GM12878 (cell line): ENCODE results near the gene GPBAR1. TPM values are rescaled to one million over a fixed set of nuclear protein-coding genes. Genes with fewer than 3 reads are reported as not detected.

Source experiments
- ATAC-seq: fragments of 200-7000 bp; cut with Tn5 transposase; 3 replicates; pipeline ENCODE4 v1.9.1; 2020; ENCODE audit warnings: mild to moderate bottlenecking, moderate library complexity
- BruUV-seq: library from RNA; stranded (reverse); fragments of 400-500 nt; replicated peaks from 2 replicates; lab custom pipeline; 2021; lab: Mats Ljungman, UMichigan
- CTCF ChIA-PET: fragments of 300-600 bp; sonication (Branson Sonifier 250); formaldehyde crosslinking; extraction: SDS; loops from one replicate; lab custom pipeline; 2021; ENCODE audit warnings: inconsistent platforms; lab: Yijun Ruan, JAX
- POLR2A ChIA-PET: fragments of 350-600 bp; formaldehyde crosslinking; extraction: SDS; loops from one replicate; lab custom pipeline; 2021; ENCODE audit warnings: inconsistent platforms; lab: Charles Lee
- RAD21 ChIA-PET: fragments of 300-600 bp; sonication (Branson Sonifier 250); formaldehyde crosslinking; loops from one replicate; lab custom pipeline; 2023; ENCODE audit warnings: antibody characterized with exemption; ENCODE audit not compliant: unreplicated experiment; lab: Charles Lee
- SMC1A ChIA-PET: fragments of 300-600 bp; sonication (Branson Sonifier 250); formaldehyde crosslinking; loops from one replicate; lab custom pipeline; 2023; ENCODE audit not compliant: unreplicated experiment, uncharacterized antibody; lab: Charles Lee
- DNase-seq: peaks from one replicate; pipeline ENCODE4 v3.0.0-alpha.2; 2011; ENCODE audit warnings: low read depth, low spot score
- FAIRE-seq: peaks from 3 replicates; lab custom pipeline; 2011; peaks lifted over from hg19 to GRCh38; lab: Jason Lieb, UNC
- H2AFZ ChIP-seq: 2 replicates; pipeline ENCODE4 v1.6.0; 2011; ENCODE audit warnings: low read depth, low read length, control low read depth; ENCODE audit not compliant: control insufficient read depth
- H3K27ac ChIP-seq: 2 replicates; pipeline ENCODE4 v1.5.1; 2011; ENCODE audit warnings: control low read depth; ENCODE audit not compliant: control insufficient read depth, insufficient read depth
- H3K27me3 ChIP-seq, 2 experiments: replicated peaks in 1 of 2; 2 replicates each; pipeline versions ENCODE4 v1.6.0 to v1.6.1; 2011; ENCODE audit warnings: low read length in 1 of 2; ENCODE audit not compliant: control insufficient read depth in 2 of 2, insufficient read depth in 2 of 2
- H3K36me3 ChIP-seq, 2 experiments: 2 replicates each; pipeline ENCODE4 v1.5.1; 2011; ENCODE audit warnings: low read length in 1 of 2; ENCODE audit not compliant: control insufficient read depth in 2 of 2, insufficient read depth in 2 of 2
- H3K4me1 ChIP-seq: 2 replicates; pipeline ENCODE4 v1.6.1; 2011; ENCODE audit warnings: mild to moderate bottlenecking, low read length, moderate library complexity, mixed read lengths; ENCODE audit not compliant: control insufficient read depth, insufficient read depth
- H3K4me2 ChIP-seq: 2 replicates; pipeline ENCODE4 v1.6.0; 2011; ENCODE audit warnings: control low read depth; ENCODE audit not compliant: control insufficient read depth, insufficient read depth
- H3K4me3 ChIP-seq: fragments of 200-600 bp; sonication (generic); 2 replicates; pipeline ENCODE4 v1.5.1; 2016
- H3K79me2 ChIP-seq: 2 replicates; pipeline ENCODE4 v1.6.0; 2011; ENCODE audit warnings: low read length; ENCODE audit not compliant: control insufficient read depth, insufficient read depth
- H3K9ac ChIP-seq: 2 replicates; pipeline ENCODE4 v1.8.0; 2011; ENCODE audit warnings: low read length, control low read depth, mixed read lengths; ENCODE audit not compliant: control insufficient read depth, insufficient read depth
- H3K9me3 ChIP-seq: replicated peaks from 3 replicates; pipeline ENCODE4 v1.5.1; 2011; ENCODE audit warnings: mild to moderate bottlenecking, low read length; ENCODE audit not compliant: control insufficient read depth, insufficient read depth
- H4K20me1 ChIP-seq: 2 replicates; pipeline ENCODE4 v1.6.0; 2011; ENCODE audit not compliant: control insufficient read depth, insufficient read depth
- ASH2L ChIP-seq: fragments of 300-600, 200-600 bp; sonication (generic); IDR thresholded peaks from 2 replicates; pipeline ENCODE4 v1.6.1; 2017; ENCODE audit warnings: low read depth, mild to moderate bottlenecking, borderline replicate concordance
- E2F8 ChIP-seq: fragments of 450-650 bp; IDR thresholded peaks from 2 replicates; pipeline ENCODE4 v1.6.1; 2018; ENCODE audit warnings: mild to moderate bottlenecking, low read depth, moderate library complexity; ENCODE audit not compliant: partially characterized antibody
- EZH2 ChIP-seq: IDR thresholded peaks from 2 replicates; pipeline ENCODE4 v1.6.1; 2012; ENCODE audit warnings: low read depth, mild to moderate bottlenecking, control low read depth, inconsistent platforms, low read length, borderline replicate concordance; ENCODE audit not compliant: control insufficient read depth
- MXI1 ChIP-seq: fragments of 150-350 bp; IDR thresholded peaks from 2 replicates; pipeline ENCODE4 v1.6.1; 2011; ENCODE audit warnings: low read depth, mild to moderate bottlenecking, inconsistent platforms, low read length, improper control_type of control experiment
- NFIC ChIP-seq: IDR thresholded peaks from 2 replicates; pipeline ENCODE4 v1.6.1; 2012; ENCODE audit warnings: low read depth, mild to moderate bottlenecking, inconsistent platforms, low read length, moderate library complexity
- NFXL1 ChIP-seq: fragments of 450-650 bp; IDR thresholded peaks from 2 replicates; pipeline ENCODE4 v1.6.1; 2017; ENCODE audit warnings: antibody characterized with exemption, mild to moderate bottlenecking, borderline replicate concordance
- RCOR1 ChIP-seq: conservative IDR thresholded peaks from 2 replicates; pipeline ENCODE4 v1.6.1; 2012; ENCODE audit warnings: low read depth, low read length, improper control_type of control experiment
- TARDBP ChIP-seq: IDR thresholded peaks from 2 replicates; pipeline ENCODE4 v1.6.1; 2016; ENCODE audit warnings: borderline replicate concordance
- ZSCAN29 ChIP-seq: fragments of 450-650 bp; IDR thresholded peaks from 2 replicates; pipeline ENCODE4 v1.6.1; 2017; ENCODE audit warnings: mild to moderate bottlenecking, moderate library complexity
- WGBS: methylation state at CpG from one replicate; pipeline ENCODE4 v1.1.6; 2016; ENCODE audit warnings: low lambda C conversion rate; ENCODE audit not compliant: insufficient replicate concordance, insufficient coverage; ENCODE audit errors: missing lambda C conversion rate; 5-methylcytosine and 5-hydroxymethylcytosine counted together
- in situ Hi-C: fragments of 300-500 bp; cut with MboI; formaldehyde crosslinking; loops from 9 replicates; pipeline ENCODE4 v1.14.3; 2018; ENCODE audit warnings: mixed read lengths
- intact Hi-C: fragments of 100-400 bp; cut with micrococcal nuclease; formaldehyde crosslinking; loops from one replicate; pipeline ENCODE4 v1.14.2; 2022; ENCODE audit not compliant: unreplicated experiment
- polyA plus RNA-seq, 11 experiments: library from polyadenylated mRNA; depleted of rRNA in 4 of 11; unstranded in 6 of 11; stranded (reverse) in 5 of 11; fragments of >200 nt; fragmentation: Nextera tagmentation in 4 of 11; fragmentation: Illumina TruSeq in 1 of 11; extraction: Ambion mirVana in 4 of 11; extraction: Trizol in 1 of 11; gene quantifications; 1 replicate in 1 of 11; 2 replicates in 10 of 11; pipeline versions ENCODE4 v1.2.1 to v1.2.3, GENCODE V29; 2011 to 2016; ENCODE audit warnings: inconsistent platforms in 2 of 11, missing spikeins in 2 of 11, low read depth in 1 of 11
- total RNA-seq, 4 experiments: library from RNA; depleted of rRNA in 3 of 4; stranded (reverse); fragments of >200 nt in 3 of 4; fragmentation: Illumina TruSeq in 1 of 4; extraction: Trizol in 1 of 4; gene quantifications; 2 replicates each; pipeline versions ENCODE4 v1.2.1 to v1.2.3, GENCODE V29; 2013 to 2021

The GPBAR1 gene
- total and polyA plus RNA-seq, 10 of the 15 experiments (the other 5 are each of a cell fraction or from before 2014, with no cell fraction given): 0.03 to 0.36 (median 0.11) TPM; not detected in 3

GRCh38 chr2:218275371-218276072, 14.7 kb downstream of the GPBAR1 start:
- ATAC-seq: no peak
- in situ Hi-C loops (loop anchor here (25.0 kb wide), 1 partner anchor 112 kb away; the partner anchor contains the start of genes CTDSP1 and SLC11A1), intact Hi-C loops (no loop called here)
- H3K9me3 ChIP-seq: no peaks in the 10 kb centered on the region
- ChIA-PET RAD21 (interaction anchor here (1.4 to 7.3 kb wide), 3 partner anchors 9 to 81 kb away, joined by 3 to 141 read pairs (median 6); partner anchors contain the start of gene CATIP), CTCF (interaction anchor here (0.7 to 7.0 kb wide), 8 partner anchors 9 to 373 kb away, joined by 3 to 154 read pairs (median 4); partner anchors contain the start of genes CATIP and TMBIM1), SMC1A (interaction anchor here (0.9 to 7.6 kb wide), 5 partner anchors 13 to 90 kb away, joined by 3 to 194 read pairs (median 4); partner anchors contain the start of gene TMBIM1), POLR2A (interaction anchor here (0.6 to 6.8 kb wide), 3 partner anchors 11 to 320 kb away, joined by 5 to 84 read pairs (median 9); no protein-coding TSS in a partner anchor)
- H2AFZ ChIP-seq: no peak overlapping the region
- H3K4me2 ChIP-seq: no peak overlapping the region
- H4K20me1 ChIP-seq: no peaks in the 10 kb centered on the region
- 94% methylated on average over 9 of the region's 9 CpGs for WGBS
- H3K4me1 ChIP-seq: peaks cover 15% of the 10 kb centered on the region
- DNase-seq: no peak
- no peak overlapping the region for H3K9ac ChIP-seq
- no peak overlapping the region for H3K4me3 ChIP-seq
- no TSS peak for BruUV-seq
- TF ChIP-seq TARDBP (no peak), NFXL1 (no peak), E2F8 (no peak), EZH2 (no peak), ZSCAN29 (no peak), MXI1 (no peak), NFIC (no peak), RCOR1 (no peak), ASH2L (no peak)
- FAIRE-seq: no peak
- H3K79me2 ChIP-seq: peaks cover 9% of the 10 kb centered on the region
- no peaks in the 10 kb centered on the region for H3K27me3 ChIP-seq
- H3K36me3 ChIP-seq: peaks cover 28% of the 10 kb centered on the region in 2 experiments
- H3K27ac ChIP-seq: no peak overlapping the region
